Dedifferentiated amniotic fluid mesenchymal stem cell (primary cell): Measurements from ENCODE around the gene TREML4.

Experiments
- DNase-seq: peaks from one replicate; pipeline ENCODE4 v3.0.0-alpha.2; 2016; ENCODE audit errors: extremely low spot score

TREML4 gene

GRCh38 chr6:41284726-41285125 lies 56.6 kb downstream of the TREML4 start:
- no peak for DNase-seq

DNA sequence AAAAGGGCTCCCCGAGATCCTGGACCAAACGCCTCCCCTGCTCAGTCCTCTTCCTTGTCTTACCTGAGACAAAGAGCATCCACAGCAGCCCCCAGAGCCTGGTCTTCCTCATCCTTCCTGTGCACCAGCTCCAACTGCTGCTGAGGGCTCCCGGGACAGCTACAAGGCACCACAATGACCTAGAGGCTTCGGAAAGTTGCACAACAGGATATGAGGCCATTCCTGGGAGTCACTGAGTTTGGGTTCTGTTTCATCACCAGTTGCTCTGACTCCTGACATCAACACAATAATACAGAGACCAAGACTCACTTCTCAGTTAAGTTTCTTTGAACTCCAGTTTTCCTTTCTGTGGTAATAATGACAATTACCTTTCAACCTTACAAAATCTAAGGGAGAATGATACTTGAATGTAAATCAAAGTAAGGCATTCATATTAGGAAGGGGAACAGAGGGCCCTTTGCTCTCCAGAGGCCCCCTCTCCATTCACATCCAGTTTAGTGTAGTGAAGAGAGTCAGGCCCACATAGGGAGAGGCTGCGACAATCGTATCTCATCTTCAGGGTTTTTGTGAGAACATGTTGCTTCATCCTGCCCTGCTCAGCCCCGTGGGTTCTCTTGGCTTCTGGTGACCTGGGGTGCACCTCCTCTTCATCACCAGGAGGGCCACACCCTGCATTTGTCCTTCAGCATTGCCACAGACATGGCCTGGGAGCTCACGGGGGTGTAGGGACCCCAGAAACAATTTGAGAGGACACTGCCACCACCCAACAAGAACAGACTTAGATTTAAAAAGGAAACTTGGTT lies 58.6 kb downstream of the TREML4 start, which contains the start of gene TREM1:
Gene TREM1 (minus strand): TSS at position 139 of the 803 bp plus-strand sequence. CDS start 27 bp downstream, at position 112.
- no peak for DNase-seq

DNA sequence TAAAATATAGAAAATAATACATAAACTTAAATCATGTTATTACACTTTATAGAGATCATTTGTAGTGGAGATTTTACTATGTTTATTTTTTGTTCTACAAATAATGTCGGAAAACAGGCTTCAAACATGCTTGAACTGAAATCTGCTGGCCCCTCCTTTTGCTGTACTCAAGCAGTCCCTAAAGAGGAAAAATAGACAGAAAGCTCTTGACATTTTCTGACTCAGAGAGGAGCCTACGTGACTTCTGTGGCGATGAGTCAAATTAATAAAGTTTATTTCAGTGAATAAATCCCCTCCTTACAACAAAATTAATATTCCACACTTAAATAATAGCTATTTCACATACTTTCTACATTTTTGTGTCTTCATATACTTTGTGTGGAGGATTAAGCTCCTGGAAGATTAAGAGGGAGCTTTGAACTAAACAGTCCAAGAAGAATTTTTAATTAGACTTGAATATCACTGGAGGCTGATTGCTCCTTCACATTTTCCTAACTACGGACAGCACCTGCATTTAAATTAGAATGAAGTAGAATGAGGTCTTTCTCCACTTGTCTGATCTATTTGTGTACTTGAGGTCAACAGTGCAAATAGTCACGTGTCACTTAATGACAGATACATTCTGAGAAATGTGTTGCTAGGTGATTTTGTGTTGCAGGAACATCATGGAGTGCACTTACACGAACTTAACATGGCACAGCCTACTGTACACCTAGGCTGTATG lies 60.0 kb downstream of the TREML4 start:
- DNase-seq, result no peak
